Measurements from ENCODE around the gene TBC1D25. TPM values are rescaled to one million over a fixed set of nuclear protein-coding genes. Genes with fewer than 3 reads are reported as not detected.

TBC1D25 gene
- total RNA-seq, 2 experiments from 2014 or later, result 12.1 to 12.9 TPM

DNA sequence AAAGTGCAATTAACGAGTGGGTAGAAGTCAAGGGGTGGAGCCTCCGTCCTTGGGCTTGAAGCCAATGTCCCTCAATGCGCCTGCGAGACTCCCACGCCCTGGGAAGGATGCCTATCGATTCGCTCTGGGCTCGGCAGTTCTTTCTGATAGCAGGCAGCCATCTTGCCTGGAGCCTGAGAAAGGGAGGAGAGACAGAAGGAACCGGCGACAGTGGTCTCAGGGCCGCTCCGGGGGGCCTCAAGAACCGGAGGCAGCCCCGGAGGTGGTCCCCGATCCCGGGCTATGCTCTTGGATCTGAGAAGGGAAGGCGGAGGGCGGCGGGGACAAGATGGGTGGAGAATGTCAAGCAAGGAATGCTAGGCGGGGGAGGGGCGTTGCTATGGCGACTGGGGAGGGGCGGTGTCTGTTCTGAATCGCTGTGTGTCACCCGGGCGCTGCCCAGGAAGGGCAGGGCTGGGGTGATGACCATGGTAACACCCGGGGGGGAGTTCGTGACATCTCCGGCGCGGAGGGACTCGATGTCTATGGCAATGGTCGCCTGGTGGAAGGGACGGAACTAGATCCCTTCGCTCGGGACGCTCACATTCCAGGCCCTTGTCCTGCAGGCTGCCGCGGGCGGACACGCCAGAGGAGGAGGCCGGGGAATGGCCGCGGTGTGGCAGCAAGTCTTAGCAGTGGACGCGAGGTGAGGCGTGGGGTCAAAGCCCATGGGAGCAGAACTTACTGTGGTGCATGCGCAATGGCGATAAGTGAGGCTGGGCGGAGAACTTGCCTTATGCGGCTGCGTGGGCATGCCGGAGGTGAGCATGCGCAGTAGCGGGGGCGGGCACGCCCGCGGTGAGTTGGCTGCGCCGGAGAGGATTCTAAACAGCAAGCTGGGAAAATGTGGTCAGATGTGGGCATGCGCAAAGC, 58.1 kb downstream of the TBC1D25 start, which contains the start of gene WDR13:
TSS of gene WDR13 (plus strand) at position 140 of the 912 bp plus-strand sequence. CDS start at position 645, 505 bp downstream.
- Mint-ChIP-seq H3K4me1 (peaks cover 7% of the 10 kb centered on the region), H3K27me3 (no peaks in the 10 kb centered on the region), H3K4me3 (peak within 1 kb of the TSS; percentile 97), H3K9me3 (no peaks in the 10 kb centered on the region), H3K27ac (peak within 1 kb of the TSS; percentile 99), H3K36me3 (no peaks in the 10 kb centered on the region)
- DNase-seq, result peak; percentile 88

DNA sequence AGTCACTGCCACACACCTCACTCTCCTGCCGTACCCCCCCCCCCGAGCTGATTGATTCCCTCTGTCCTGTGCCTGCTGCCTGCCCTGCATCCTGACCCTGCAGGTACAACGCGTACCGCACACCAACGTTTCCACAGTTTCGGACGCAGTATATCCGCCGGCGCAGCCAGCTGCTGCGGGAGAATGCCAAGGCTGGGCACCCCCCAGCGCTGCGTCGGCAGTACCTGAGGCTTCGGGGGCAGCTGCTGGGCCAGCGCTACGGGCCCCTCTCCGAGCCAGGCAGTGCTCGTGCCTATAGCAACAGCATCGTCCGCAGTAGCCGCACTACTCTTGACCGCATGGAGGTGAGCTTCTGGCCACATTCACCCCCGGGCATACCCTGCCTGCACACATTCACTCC, 59.1 kb downstream of the TBC1D25 start:
- no peaks in the 10 kb centered on the region for H3K36me3 Mint-ChIP-seq
- peak overlapping the region; percentile 99 for H3K27ac Mint-ChIP-seq
- H3K4me3 Mint-ChIP-seq, result peak overlapping the region; percentile 97
- H3K27me3 Mint-ChIP-seq, result no peaks in the 10 kb centered on the region
- no peaks in the 10 kb centered on the region for H3K9me3 Mint-ChIP-seq
- no peak for DNase-seq
- peaks cover 7% of the 10 kb centered on the region for H3K4me1 Mint-ChIP-seq

DNA sequence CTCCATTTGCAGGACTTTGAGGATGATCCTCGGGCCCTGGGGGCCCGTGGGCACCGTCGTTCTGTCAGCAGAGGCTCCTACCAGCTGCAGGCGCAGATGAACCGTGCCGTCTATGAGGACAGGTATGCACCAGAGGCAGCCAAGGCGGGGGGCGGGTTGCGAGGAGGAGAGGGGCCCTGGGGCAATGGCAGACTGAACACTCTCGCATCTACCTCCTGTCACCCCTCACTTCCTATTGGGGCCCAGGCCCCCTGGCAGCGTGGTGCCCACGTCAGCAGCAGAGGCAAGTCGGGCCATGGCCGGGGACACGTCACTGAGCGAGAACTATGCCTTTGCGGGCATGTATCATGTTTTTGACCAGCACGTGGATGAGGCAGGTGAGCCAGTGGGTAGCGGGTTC, 59.8 kb downstream of the TBC1D25 start:
- no peaks in the 10 kb centered on the region for H3K9me3 Mint-ChIP-seq
- DNase-seq, result no peak
- H3K27me3 Mint-ChIP-seq, result no peaks in the 10 kb centered on the region
- no peak overlapping the region for H3K27ac Mint-ChIP-seq
- peaks cover 7% of the 10 kb centered on the region for H3K4me1 Mint-ChIP-seq
- H3K36me3 Mint-ChIP-seq, result no peaks in the 10 kb centered on the region
- no peak overlapping the region for H3K4me3 Mint-ChIP-seq

DNA sequence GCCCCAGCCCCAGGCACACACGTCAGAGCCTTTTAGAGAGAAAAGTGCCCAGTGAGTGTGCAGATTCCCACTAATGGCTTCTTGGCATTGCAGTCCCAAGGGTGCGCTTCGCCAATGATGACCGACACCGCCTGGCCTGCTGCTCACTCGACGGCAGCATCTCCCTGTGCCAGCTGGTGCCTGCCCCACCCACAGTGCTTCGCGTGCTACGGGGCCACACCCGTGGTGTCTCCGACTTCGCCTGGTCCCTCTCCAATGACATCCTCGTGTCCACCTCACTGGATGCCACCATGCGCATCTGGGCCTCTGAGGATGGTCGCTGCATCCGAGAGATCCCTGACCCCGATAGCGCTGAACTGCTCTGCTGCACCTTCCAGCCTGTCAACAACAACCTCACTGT, 60.7 kb downstream of the TBC1D25 start:
- Mint-ChIP-seq H3K4me3 (no peak overlapping the region), H3K27ac (no peak overlapping the region), H3K27me3 (no peaks in the 10 kb centered on the region), H3K36me3 (no peaks in the 10 kb centered on the region), H3K4me1 (peaks cover 7% of the 10 kb centered on the region), H3K9me3 (no peaks in the 10 kb centered on the region)
- no peak for DNase-seq

DNA sequence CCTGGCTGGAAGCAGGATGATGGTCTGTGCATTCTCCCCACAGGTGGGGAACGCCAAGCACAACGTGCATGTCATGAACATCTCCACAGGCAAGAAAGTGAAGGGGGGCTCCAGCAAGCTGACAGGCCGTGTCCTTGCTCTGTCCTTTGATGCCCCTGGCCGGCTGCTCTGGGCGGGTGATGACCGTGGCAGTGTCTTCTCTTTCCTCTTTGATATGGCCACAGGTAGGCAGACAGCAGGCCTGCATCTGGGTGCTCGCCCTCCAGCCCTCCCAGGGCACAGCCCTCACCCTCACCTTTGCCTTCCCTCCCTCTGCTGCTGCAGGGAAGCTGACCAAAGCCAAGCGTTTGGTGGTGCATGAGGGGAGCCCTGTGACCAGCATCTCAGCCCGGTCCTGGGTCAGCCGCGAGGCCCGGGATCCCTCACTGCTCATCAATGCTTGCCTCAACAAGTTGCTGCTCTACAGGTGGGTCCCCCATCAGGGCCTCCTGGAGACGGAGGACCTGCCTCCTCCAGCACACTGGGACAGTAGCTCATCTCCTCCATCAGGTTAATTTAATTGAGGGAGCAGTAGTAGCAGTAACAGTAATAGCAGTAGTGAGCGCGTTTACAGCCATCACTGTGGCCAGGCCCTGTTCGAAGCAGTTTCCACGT, 62.4 kb downstream of the TBC1D25 start:
- H3K4me1 Mint-ChIP-seq, result peaks cover 7% of the 10 kb centered on the region
- no peak for DNase-seq
- H3K9me3 Mint-ChIP-seq, result no peaks in the 10 kb centered on the region
- H3K27me3 Mint-ChIP-seq, result no peaks in the 10 kb centered on the region
- no peak overlapping the region for H3K4me3 Mint-ChIP-seq
- H3K36me3 Mint-ChIP-seq, result no peaks in the 10 kb centered on the region
- H3K27ac Mint-ChIP-seq, result no peak overlapping the region

DNA sequence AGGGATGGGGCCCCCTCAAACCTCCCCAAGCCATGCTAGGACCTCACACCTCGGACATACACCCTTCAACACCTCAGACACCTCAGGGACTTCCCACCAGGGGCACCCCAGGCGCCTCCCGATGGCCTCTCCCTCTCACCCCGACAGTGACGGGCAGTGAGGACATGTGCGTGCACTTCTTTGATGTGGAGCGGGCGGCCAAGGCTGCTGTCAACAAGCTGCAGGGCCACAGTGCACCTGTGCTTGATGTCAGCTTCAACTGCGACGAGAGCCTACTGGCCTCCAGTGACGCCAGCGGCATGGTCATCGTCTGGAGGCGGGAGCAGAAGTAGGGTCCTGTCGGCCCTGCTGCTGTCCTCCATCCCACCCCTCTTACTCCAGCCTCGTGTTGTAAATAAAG, 65.2 kb downstream of the TBC1D25 start:
- no peaks in the 10 kb centered on the region for H3K36me3 Mint-ChIP-seq
- H3K4me1 Mint-ChIP-seq, result no peaks in the 10 kb centered on the region
- DNase-seq, result no peak
- H3K9me3 Mint-ChIP-seq, result no peaks in the 10 kb centered on the region
- no peak overlapping the region for H3K4me3 Mint-ChIP-seq
- no peaks in the 10 kb centered on the region for H3K27me3 Mint-ChIP-seq
- H3K27ac Mint-ChIP-seq, result no peak overlapping the region

DNA sequence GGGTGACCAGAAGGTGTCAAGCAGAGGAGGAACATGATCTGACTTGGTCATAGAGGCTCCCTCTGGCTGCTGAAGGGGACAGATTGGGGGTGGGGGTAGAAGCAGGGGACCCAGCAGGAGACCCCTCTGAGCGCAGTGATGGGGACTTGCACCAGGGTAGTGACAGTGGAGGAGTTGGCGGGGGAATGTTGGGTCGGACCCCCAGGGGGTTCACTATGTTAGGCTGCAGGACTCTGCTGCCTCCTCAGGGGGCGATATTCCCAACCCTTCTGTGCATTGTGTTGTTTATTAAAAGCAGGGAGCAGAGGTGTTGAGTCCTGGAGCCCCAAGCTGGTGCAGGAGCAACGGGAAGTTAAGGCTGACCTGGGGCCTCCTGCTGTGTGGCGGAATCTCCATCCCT, 66.6 kb downstream of the TBC1D25 start:
- H3K27ac Mint-ChIP-seq, result no peak overlapping the region
- no peaks in the 10 kb centered on the region for H3K27me3 Mint-ChIP-seq

DNA sequence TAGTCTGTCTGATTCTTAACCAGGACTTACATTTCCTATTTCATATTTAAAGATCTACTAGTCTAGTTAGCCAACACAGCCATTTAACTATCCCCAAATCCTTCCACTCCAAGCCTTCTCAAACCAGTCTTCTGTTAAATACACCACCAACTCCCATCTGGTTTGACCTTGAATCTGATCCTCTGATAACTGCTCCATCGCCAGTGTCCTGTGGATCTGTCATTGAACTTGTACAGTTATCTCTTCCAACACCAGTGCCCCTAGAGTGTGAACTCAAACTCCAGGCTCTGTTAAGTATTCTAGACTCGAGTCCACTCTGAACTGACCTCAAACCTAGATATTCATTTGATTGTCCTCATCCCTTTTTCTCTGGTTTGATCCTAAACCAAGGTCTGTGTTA, 72.2 kb downstream of the TBC1D25 start:
- no peaks in the 10 kb centered on the region for H3K27me3 Mint-ChIP-seq
- no peaks in the 10 kb centered on the region for H3K9me3 Mint-ChIP-seq
- H3K4me1 Mint-ChIP-seq, result no peaks in the 10 kb centered on the region
- no peak overlapping the region for H3K4me3 Mint-ChIP-seq
- H3K36me3 Mint-ChIP-seq, result no peaks in the 10 kb centered on the region
- no peak for DNase-seq
- H3K27ac Mint-ChIP-seq, result no peak overlapping the region

More for the DNA sequence above, 66.6 kb downstream of the TBC1D25 start:
- Mint-ChIP-seq H3K36me3 (no peaks in the 10 kb centered on the region), H3K9me3 (no peaks in the 10 kb centered on the region), H3K4me3 (no peak overlapping the region), H3K4me1 (no peaks in the 10 kb centered on the region)
- no peak for DNase-seq

Other genes starting within 250 kb of the TBC1D25 start
- gene SSX3, start 183.0 kb upstream of the TBC1D25 start, total RNA-seq, result not detected
- not detected for gene SSX4, start 156.2 kb upstream of the TBC1D25 start, total RNA-seq
- not detected for gene SSX4B, start 127.8 kb upstream of the TBC1D25 start, total RNA-seq
- 100 to 1,000 TPM; 146 to 156 TPM for gene SLC38A5, start 69.5 kb upstream of the TBC1D25 start, total RNA-seq
- gene FTSJ1, start 63.5 kb upstream of the TBC1D25 start, total RNA-seq, result 10 to 100 TPM; 98.7 to 98.8 TPM
- 10 to 100 TPM; 11.0 to 11.9 TPM for gene PORCN, start 30.7 kb upstream of the TBC1D25 start, total RNA-seq
- 100 to 1,000 TPM; 165 to 169 TPM for gene EBP, start 17.9 kb upstream of the TBC1D25 start, total RNA-seq
- gene RBM3, start 34.8 kb downstream of the TBC1D25 start, total RNA-seq, result 100 to 1,000 TPM; 255 to 258 TPM
- 10 to 100 TPM; 32.6 to 40.6 TPM for gene WDR13, start 57.8 kb downstream of the TBC1D25 start, total RNA-seq
- gene WAS, start 144.1 kb downstream of the TBC1D25 start, total RNA-seq, result 10 to 100 TPM; 87.8 to 89.8 TPM
- gene SUV39H1, start 157.0 kb downstream of the TBC1D25 start, total RNA-seq, result 10 to 100 TPM; 31.9 to 32.8 TPM
- not detected for gene GLOD5, start 222.0 kb downstream of the TBC1D25 start, total RNA-seq
- not detected for gene GATA1, start 246.9 kb downstream of the TBC1D25 start, total RNA-seq